Natural killer cell (primary cell): ENCODE measurements around the gene SLC44A3. TPM values are rescaled to one million over a fixed set of nuclear protein-coding genes. Genes with fewer than 3 reads are reported as not detected.

Experiments
- ATAC-seq, 3 donors: fragments of 150-1000 bp in 2 of 3; fragments of 200-7000 bp in 1 of 3; cut with Tn5 transposase; 1 replicate in 1 of 3; 2 replicates in 2 of 3; pipeline ENCODE4 v1.10.0; 2021; ENCODE audit warnings: mild to moderate bottlenecking in 2 of 3, moderate library complexity in 2 of 3
- DNase-seq, 2 donors: peaks; one replicate each; pipeline versions ENCODE4 v3.0.0 to v3.0.0-alpha.2; 2013 to 2021; ENCODE audit warnings: mixed read lengths in 1 of 2
- H3K27ac ChIP-seq: one replicate; pipeline ENCODE4 v1.5.1; 2013; ENCODE audit warnings: mild to moderate bottlenecking, low read length
- H3K27me3 ChIP-seq: one replicate; pipeline ENCODE4 v1.6.1; 2013; ENCODE audit warnings: low read length; ENCODE audit not compliant: control insufficient read depth, insufficient read depth
- H3K36me3 ChIP-seq: one replicate; pipeline ENCODE4 v1.6.1; 2013; ENCODE audit warnings: low read length; ENCODE audit not compliant: control insufficient read depth, insufficient read depth
- H3K4me1 ChIP-seq: one replicate; pipeline ENCODE4 v1.6.1; 2013; ENCODE audit warnings: low read length; ENCODE audit not compliant: control insufficient read depth, insufficient read depth
- H3K4me3 ChIP-seq: one replicate; pipeline ENCODE4 v1.5.1; 2013; ENCODE audit warnings: low read length
- H3K9me3 ChIP-seq: one replicate; pipeline ENCODE4 v1.6.1; 2013; ENCODE audit warnings: low read length; ENCODE audit not compliant: control insufficient read depth, insufficient read depth
- H3K27ac Mint-ChIP-seq, 2 donors: one replicate each; pipeline ENCODE4 v1.8.0; 2022; ENCODE audit warnings: mild to moderate bottlenecking in 2 of 2, mixed read lengths in 2 of 2, moderate library complexity in 1 of 2
- H3K27me3 Mint-ChIP-seq, 2 donors: one replicate each; pipeline ENCODE4 v1.8.0; 2022; ENCODE audit warnings: low read depth in 2 of 2, mixed read lengths in 2 of 2
- H3K36me3 Mint-ChIP-seq: one replicate; pipeline ENCODE4 v1.8.0; 2022; ENCODE audit warnings: mixed read lengths
- H3K4me1 Mint-ChIP-seq, 2 donors: one replicate each; pipeline ENCODE4 v1.8.0; 2022; ENCODE audit warnings: mixed read lengths in 2 of 2
- H3K4me3 Mint-ChIP-seq: one replicate; pipeline ENCODE4 v1.8.0; 2022; ENCODE audit warnings: mild to moderate bottlenecking, moderate library complexity, mixed read lengths
- H3K9me3 Mint-ChIP-seq, 2 donors: one replicate each; pipeline ENCODE4 v1.8.0; 2022; ENCODE audit warnings: mixed read lengths in 2 of 2
- CTCF ChIP-seq: fragments of 200-600 bp; IDR thresholded peaks from one replicate; pipeline ENCODE4 v1.8.0; 2022; ENCODE audit warnings: antibody characterized with exemption
- WGBS: methylation state at CpG from one replicate; pipeline ENCODE4 v1.1.7; 2013; ENCODE audit warnings: missing lambda C conversion rate; ENCODE audit not compliant: insufficient coverage; 5-methylcytosine and 5-hydroxymethylcytosine counted together
- intact Hi-C: fragments of 100-400 bp; cut with micrococcal nuclease; formaldehyde crosslinking; loops from one replicate; pipeline ENCODE4 v1.14.2; 2022
- total RNA-seq, 4 donors: library from RNA; stranded (reverse); fragments of 120-200 nt in 1 of 4; gene quantifications; one replicate each; pipeline versions ENCODE4 v1.2.3 to v1.2.4, GENCODE V29; 2013 to 2022

SLC44A3 gene
- total RNA-seq, 3 donors from 2014 or later (not counting 1 experiment from before 2014, with no cell fraction given), result 0.58 TPM; not detected in 2

GRCh38 chr1:94872771-94873495 is 52.8 kb downstream of the SLC44A3 start:
- Mint-ChIP-seq H3K9me3 (no peaks in the 10 kb centered on the region), H3K4me1 (no peaks in the 10 kb centered on the region), H3K27me3 (peaks cover 2 to 6% of the 10 kb centered on the region in 2 donors), H3K27ac (no peak overlapping the region), H3K36me3 (no peaks in the 10 kb centered on the region), H3K4me3 (no peak overlapping the region)
- H3K9me3 ChIP-seq, result no peaks in the 10 kb centered on the region
- no peaks in the 10 kb centered on the region for H3K36me3 ChIP-seq
- no peak for TF ChIP-seq CTCF
- H3K27me3 ChIP-seq, result no peaks in the 10 kb centered on the region
- no peak overlapping the region for H3K4me3 ChIP-seq
- intact Hi-C loops, result no loop called here
- H3K4me1 ChIP-seq, result no peaks in the 10 kb centered on the region
- 84% methylated on average over 4 of the region's 4 CpGs for WGBS
- ATAC-seq, result no peak
- H3K27ac ChIP-seq, result no peak overlapping the region
- DNase-seq, result no peak

GRCh38 chr1:94873520-94874351 is 53.6 kb downstream of the SLC44A3 start:
- TF ChIP-seq CTCF, result no peak
- no peaks in the 10 kb centered on the region for H3K9me3 ChIP-seq
- H3K9me3 Mint-ChIP-seq, result no peaks in the 10 kb centered on the region
- peaks cover 2 to 12% of the 10 kb centered on the region in 2 donors for H3K27me3 Mint-ChIP-seq
- H3K4me1 Mint-ChIP-seq, result no peaks in the 10 kb centered on the region
- no peaks in the 10 kb centered on the region for H3K4me1 ChIP-seq
- H3K27ac Mint-ChIP-seq, result no peak overlapping the region
- H3K36me3 ChIP-seq, result no peaks in the 10 kb centered on the region
- H3K27ac ChIP-seq, result no peak overlapping the region
- ATAC-seq (no peak), DNase-seq (no peak)
- no peaks in the 10 kb centered on the region for H3K36me3 Mint-ChIP-seq
- WGBS, result 83% methylated on average over 7 of the region's 7 CpGs
- intact Hi-C loops, result no loop called here
- H3K27me3 ChIP-seq, result no peaks in the 10 kb centered on the region
- no peak overlapping the region for H3K4me3 ChIP-seq
- H3K4me3 Mint-ChIP-seq, result no peak overlapping the region

- no peak overlapping the region for H3K27ac Mint-ChIP-seq
Measured at GRCh38 chr1:94874423-94874822, 54.3 kb downstream of the SLC44A3 start.

More at GRCh38 chr1:94874423-94874822, 54.3 kb downstream of the SLC44A3 start:
- Histone ChIP-seq H3K4me3 (no peak overlapping the region), H3K4me1 (no peaks in the 10 kb centered on the region), H3K27ac (no peak overlapping the region), H3K36me3 (no peaks in the 10 kb centered on the region), H3K27me3 (no peaks in the 10 kb centered on the region), H3K9me3 (no peaks in the 10 kb centered on the region)
- WGBS, result 96% methylated on average over 5 of the region's 6 CpGs
- DNase-seq (no peak), ATAC-seq (no peak)
- intact Hi-C loops, result no loop called here
- Mint-ChIP-seq H3K9me3 (no peaks in the 10 kb centered on the region), H3K36me3 (no peaks in the 10 kb centered on the region), H3K4me1 (no peaks in the 10 kb centered on the region), H3K27me3 (peaks cover 2 to 15% of the 10 kb centered on the region in 2 donors), H3K4me3 (no peak overlapping the region)
- TF ChIP-seq CTCF, result no peak
